ENCODE data around the gene VPS13D. TPM values are rescaled to one million over a fixed set of nuclear protein-coding genes. Genes with fewer than 3 reads are reported as not detected.

Gene VPS13D
- total RNA-seq, 1 experiment from 2014 or later: 31.6 TPM

DNA sequence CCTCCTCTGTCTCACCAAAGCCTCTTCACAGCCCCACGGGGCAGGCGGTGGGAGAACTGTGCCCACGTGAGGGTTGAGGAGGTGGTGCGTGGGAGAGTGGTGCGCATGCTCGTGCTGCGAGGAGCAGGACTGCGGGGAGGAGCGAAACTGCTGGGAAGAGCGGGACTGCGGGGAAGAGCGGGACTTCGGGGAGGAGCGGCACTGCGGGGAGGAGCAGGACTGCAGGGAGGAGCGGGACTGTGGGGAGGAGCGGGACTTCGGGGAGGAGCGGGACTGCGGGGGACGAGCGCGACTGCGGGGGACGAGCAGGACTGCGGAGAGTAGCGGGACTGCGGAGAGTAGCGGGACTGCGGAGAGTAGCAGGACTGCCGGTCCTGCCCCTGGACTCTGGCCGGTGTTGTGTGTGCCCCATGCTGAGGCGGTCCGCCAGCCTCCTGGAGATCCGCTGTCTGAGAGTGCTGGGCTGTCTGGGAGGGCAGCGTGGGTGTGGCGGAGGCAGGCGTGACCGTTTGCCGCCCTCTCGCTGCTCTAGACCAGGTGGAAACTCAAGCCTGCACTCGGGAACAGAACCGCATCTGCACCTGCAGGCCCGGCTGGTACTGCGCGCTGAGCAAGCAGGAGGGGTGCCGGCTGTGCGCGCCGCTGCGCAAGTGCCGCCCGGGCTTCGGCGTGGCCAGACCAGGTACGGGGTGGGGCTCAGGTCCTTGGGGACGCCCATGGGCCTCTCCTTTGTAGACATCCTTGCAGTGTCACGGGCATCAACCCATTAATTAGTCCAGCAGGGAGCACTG lies 38.4 kb upstream of the VPS13D start:
- Histone ChIP-seq H3K9me2 (ENCODE audit: insufficient read depth) (no peaks in the 10 kb centered on the region), H4K20me1 (ENCODE audit: insufficient read depth) (no peaks in the 10 kb centered on the region), H3K4me1 (ENCODE audit: control insufficient read depth in 1 of 2, insufficient read depth in 2 of 2, low read length in 2 of 2) (peaks cover 0 to 11% of the 10 kb centered on the region in 2 experiments; a peak in 1 of 4 replicates), H3K9ac (ENCODE audit: low read length) (no peak overlapping the region), H3K27ac (ENCODE audit: low read depth, low read length) (no peak overlapping the region), H3K27me3 (ENCODE audit: insufficient read depth, low read length) (no peaks in the 10 kb centered on the region), H3K36me3 (ENCODE audit: control insufficient read depth in 1 of 2, insufficient read depth in 2 of 2, low read length in 2 of 2) (no peaks in the 10 kb centered on the region), H3K79me2 (ENCODE audit: insufficient read depth, low read length) (no peaks in the 10 kb centered on the region), H3K4me2 (ENCODE audit: low read length) (no peak overlapping the region), H2AFZ (ENCODE audit: low read depth, low read length, poor library complexity, severe bottlenecking) (no peak overlapping the region), H3K9me3 (ENCODE audit: control insufficient read depth in 1 of 2, insufficient read depth in 1 of 2, low read depth in 1 of 2, low read length in 2 of 2) (no peaks in the 10 kb centered on the region), H3K4me3 (replicated peaks in 1 of 2; ENCODE audit: low read depth in 1 of 2, low read length in 2 of 2) (no peak overlapping the region)
- no peak for TF ChIP-seq SP1 (IDR thresholded peaks at IDR 0.05; ENCODE audit: low read depth)
- no peak for TF ChIP-seq SIN3A (IDR thresholded peaks at IDR 0.05; ENCODE audit: low read depth)
- no peak for TF ChIP-seq YY1 (IDR thresholded peaks at IDR 0.05; ENCODE audit: extremely low read depth, insufficient replicate concordance, low read depth, low read length)
- ATAC-seq (no peak), DNase-seq (ENCODE audit: low read depth, low spot score) (no peak)
- no TSS peak for BruUV-seq (replicated peaks)
- ChIA-PET CTCF (interaction anchor here (1.1 kb wide), 1 partner anchor 67 kb away, joined by 4 read pairs; no protein-coding TSS in a partner anchor), POLR2A (no interaction called here), RAD21 (ENCODE audit: low non-redundant PET in 1 of 2, low total read pairs in 2 of 2, uncharacterized antibody in 2 of 2, unreplicated experiment in 2 of 2) (no interaction called here)
- intact Hi-C loops (cut with micrococcal nuclease): no loop called here

DNA sequence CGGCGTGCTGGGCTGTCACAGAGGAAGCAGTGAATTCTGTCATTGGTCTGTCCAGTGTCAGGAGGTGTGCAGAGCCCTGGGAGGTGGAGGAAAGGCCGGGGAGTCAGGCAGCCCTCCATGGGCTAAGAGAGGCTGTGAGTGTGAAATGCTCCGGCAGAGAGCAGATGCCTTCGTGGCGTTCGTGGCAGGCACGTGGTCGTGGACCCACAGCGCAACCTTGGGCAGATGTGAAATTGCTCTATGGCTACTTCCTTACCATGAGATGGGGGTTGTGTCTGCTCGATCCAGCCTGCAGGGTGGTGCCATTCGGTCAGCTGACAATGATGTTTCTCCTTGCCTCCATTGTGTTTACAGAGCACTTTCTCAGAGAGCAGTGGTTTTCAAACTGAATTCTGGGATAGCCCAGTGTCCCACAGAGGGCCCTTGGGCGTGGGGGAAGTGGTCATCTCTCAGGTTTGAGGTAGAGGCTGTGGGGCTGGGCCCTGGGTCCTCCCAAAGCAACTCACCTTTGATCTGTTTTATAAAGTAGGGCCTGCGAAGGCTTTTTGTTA lies 35.1 kb upstream of the VPS13D start:
- H3K36me3 ChIP-seq (ENCODE audit: control insufficient read depth in 1 of 2, insufficient read depth in 2 of 2, low read length in 2 of 2): no peaks in the 10 kb centered on the region
- ChIA-PET CTCF (no interaction called here), POLR2A (no interaction called here), RAD21 (ENCODE audit: low non-redundant PET in 1 of 2, low total read pairs in 2 of 2, uncharacterized antibody in 2 of 2, unreplicated experiment in 2 of 2) (no interaction called here)
- no peak overlapping the region for H3K27ac ChIP-seq (ENCODE audit: low read depth, low read length)
- no peak overlapping the region for H3K9ac ChIP-seq (ENCODE audit: low read length)
- no peaks in the 10 kb centered on the region for H3K9me3 ChIP-seq (ENCODE audit: control insufficient read depth in 1 of 2, insufficient read depth in 1 of 2, low read depth in 1 of 2, low read length in 2 of 2)
- no peak for ATAC-seq
- H3K4me3 ChIP-seq (replicated peaks in 1 of 2; ENCODE audit: low read depth in 1 of 2, low read length in 2 of 2): no peak overlapping the region
- DNase-seq (ENCODE audit: low read depth, low spot score): no peak
- BruUV-seq (replicated peaks): no TSS peak
- no peak overlapping the region for H2AFZ ChIP-seq (ENCODE audit: low read depth, low read length, poor library complexity, severe bottlenecking)
- intact Hi-C loops (cut with micrococcal nuclease): no loop called here
- H3K27me3 ChIP-seq (ENCODE audit: insufficient read depth, low read length): no peaks in the 10 kb centered on the region
- no peaks in the 10 kb centered on the region for H4K20me1 ChIP-seq (ENCODE audit: insufficient read depth)
- peaks cover 0 to 4% of the 10 kb centered on the region in 2 experiments; a peak in 1 of 4 replicates for H3K4me1 ChIP-seq (ENCODE audit: control insufficient read depth in 1 of 2, insufficient read depth in 2 of 2, low read length in 2 of 2)
- no peak overlapping the region for H3K4me2 ChIP-seq (ENCODE audit: low read length)
- no peaks in the 10 kb centered on the region for H3K79me2 ChIP-seq (ENCODE audit: insufficient read depth, low read length)
- H3K9me2 ChIP-seq (ENCODE audit: insufficient read depth): no peaks in the 10 kb centered on the region
- TF ChIP-seq, protein P1, sequence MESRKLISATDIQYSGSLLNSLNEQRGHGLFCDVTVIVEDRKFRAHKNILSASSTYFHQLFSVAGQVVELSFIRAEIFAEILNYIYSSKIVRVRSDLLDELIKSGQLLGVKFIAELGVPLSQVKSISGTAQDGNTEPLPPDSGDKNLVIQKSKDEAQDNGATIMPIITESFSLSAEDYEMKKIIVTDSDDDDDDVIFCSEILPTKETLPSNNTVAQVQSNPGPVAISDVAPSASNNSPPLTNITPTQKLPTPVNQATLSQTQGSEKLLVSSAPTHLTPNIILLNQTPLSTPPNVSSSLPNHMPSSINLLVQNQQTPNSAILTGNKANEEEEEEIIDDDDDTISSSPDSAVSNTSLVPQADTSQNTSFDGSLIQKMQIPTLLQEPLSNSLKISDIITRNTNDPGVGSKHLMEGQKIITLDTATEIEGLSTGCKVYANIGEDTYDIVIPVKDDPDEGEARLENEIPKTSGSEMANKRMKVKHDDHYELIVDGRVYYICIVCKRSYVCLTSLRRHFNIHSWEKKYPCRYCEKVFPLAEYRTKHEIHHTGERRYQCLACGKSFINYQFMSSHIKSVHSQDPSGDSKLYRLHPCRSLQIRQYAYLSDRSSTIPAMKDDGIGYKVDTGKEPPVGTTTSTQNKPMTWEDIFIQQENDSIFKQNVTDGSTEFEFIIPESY (IDR thresholded peaks at IDR 0.05; ENCODE audit: extremely low read depth, insufficient replicate concordance, low read length): no peak
- TF ChIP-seq JUND (IDR thresholded peaks at IDR 0.05) (no peak), POLR2AphosphoS5 (IDR thresholded peaks at IDR 0.05; ENCODE audit: low read depth, low read length) (no peak), RAD21 (IDR thresholded peaks at IDR 0.05; ENCODE audit: low read depth) (no peak), TCF7L2 (IDR thresholded peaks at IDR 0.05; ENCODE audit: borderline replicate concordance, extremely low read depth, insufficient read depth, insufficient read length) (no peak), SP1 (IDR thresholded peaks at IDR 0.05; ENCODE audit: low read depth) (no peak), CEBPB (IDR thresholded peaks at IDR 0.05; ENCODE audit: low read depth) (no peak), ELF1 (IDR thresholded peaks at IDR 0.05; ENCODE audit: borderline replicate concordance, low read depth) (no peak), EZH2 (IDR thresholded peaks at IDR 0.05) (no peak), ZNF274 (IDR thresholded peaks at IDR 0.05; ENCODE audit: low read depth, low read length) (no peak)
- TF ChIP-seq, protein P2, sequence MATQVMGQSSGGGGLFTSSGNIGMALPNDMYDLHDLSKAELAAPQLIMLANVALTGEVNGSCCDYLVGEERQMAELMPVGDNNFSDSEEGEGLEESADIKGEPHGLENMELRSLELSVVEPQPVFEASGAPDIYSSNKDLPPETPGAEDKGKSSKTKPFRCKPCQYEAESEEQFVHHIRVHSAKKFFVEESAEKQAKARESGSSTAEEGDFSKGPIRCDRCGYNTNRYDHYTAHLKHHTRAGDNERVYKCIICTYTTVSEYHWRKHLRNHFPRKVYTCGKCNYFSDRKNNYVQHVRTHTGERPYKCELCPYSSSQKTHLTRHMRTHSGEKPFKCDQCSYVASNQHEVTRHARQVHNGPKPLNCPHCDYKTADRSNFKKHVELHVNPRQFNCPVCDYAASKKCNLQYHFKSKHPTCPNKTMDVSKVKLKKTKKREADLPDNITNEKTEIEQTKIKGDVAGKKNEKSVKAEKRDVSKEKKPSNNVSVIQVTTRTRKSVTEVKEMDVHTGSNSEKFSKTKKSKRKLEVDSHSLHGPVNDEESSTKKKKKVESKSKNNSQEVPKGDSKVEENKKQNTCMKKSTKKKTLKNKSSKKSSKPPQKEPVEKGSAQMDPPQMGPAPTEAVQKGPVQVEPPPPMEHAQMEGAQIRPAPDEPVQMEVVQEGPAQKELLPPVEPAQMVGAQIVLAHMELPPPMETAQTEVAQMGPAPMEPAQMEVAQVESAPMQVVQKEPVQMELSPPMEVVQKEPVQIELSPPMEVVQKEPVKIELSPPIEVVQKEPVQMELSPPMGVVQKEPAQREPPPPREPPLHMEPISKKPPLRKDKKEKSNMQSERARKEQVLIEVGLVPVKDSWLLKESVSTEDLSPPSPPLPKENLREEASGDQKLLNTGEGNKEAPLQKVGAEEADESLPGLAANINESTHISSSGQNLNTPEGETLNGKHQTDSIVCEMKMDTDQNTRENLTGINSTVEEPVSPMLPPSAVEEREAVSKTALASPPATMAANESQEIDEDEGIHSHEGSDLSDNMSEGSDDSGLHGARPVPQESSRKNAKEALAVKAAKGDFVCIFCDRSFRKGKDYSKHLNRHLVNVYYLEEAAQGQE (IDR thresholded peaks at IDR 0.05; ENCODE audit: low read depth): no peak

Data from HCT116 (cell line).